ENCODE measurements around the gene ATL1. TPM values are rescaled to one million over a fixed set of nuclear protein-coding genes. Genes with fewer than 3 reads are reported as not detected.

ATL1 gene
- total RNA-seq, 4 donors from 2014 or later: 17.2 to 22.3 (median 21.6) TPM

DNA sequence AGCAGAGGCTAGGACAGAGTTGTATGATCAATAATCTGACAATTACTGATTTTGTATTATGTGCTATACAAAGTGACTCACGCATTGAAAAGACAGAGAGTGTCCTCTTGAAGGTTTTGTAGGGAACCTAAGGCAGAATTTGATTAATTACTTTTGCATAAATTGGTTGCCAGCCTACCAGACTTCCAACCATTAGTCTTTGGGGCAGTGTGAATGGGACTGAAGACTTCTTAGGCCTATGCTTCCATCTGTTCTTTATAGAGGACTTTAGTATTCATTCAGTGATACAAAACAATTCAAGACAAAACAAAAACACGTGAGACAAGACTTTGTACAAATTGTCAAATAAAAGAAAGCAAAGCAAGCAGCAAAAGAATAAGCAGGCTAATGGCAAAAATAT is 46.5 kb downstream of the ATL1 start:
- Histone ChIP-seq H3K4me3 (no peak overlapping the region), H3K36me3 (no peaks in the 10 kb centered on the region), H3K27ac (no peak overlapping the region), H3K4me1 (peaks cover 0 to 7% (median 0%) of the 10 kb centered on the region in 3 donors), H3K9me3 (no peaks in the 10 kb centered on the region), H3K27me3 (no peaks in the 10 kb centered on the region)
- no peak for ATAC-seq
- TF ChIP-seq POLR2A (IDR thresholded peaks at IDR 0.05): no peak
- TF ChIP-seq, protein P1, sequence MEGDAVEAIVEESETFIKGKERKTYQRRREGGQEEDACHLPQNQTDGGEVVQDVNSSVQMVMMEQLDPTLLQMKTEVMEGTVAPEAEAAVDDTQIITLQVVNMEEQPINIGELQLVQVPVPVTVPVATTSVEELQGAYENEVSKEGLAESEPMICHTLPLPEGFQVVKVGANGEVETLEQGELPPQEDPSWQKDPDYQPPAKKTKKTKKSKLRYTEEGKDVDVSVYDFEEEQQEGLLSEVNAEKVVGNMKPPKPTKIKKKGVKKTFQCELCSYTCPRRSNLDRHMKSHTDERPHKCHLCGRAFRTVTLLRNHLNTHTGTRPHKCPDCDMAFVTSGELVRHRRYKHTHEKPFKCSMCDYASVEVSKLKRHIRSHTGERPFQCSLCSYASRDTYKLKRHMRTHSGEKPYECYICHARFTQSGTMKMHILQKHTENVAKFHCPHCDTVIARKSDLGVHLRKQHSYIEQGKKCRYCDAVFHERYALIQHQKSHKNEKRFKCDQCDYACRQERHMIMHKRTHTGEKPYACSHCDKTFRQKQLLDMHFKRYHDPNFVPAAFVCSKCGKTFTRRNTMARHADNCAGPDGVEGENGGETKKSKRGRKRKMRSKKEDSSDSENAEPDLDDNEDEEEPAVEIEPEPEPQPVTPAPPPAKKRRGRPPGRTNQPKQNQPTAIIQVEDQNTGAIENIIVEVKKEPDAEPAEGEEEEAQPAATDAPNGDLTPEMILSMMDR (IDR thresholded peaks at IDR 0.05): no peak
- no peak for TF ChIP-seq EP300 (IDR thresholded peaks at IDR 0.05)
- TF ChIP-seq POLR2AphosphoS5 (IDR thresholded peaks at IDR 0.05): no peak
- 85 to 100% methylated on average over 2 of the region's 2 CpGs for WGBS, 2 donors (ENCODE audit: low coverage in 1 of 2)

DNA sequence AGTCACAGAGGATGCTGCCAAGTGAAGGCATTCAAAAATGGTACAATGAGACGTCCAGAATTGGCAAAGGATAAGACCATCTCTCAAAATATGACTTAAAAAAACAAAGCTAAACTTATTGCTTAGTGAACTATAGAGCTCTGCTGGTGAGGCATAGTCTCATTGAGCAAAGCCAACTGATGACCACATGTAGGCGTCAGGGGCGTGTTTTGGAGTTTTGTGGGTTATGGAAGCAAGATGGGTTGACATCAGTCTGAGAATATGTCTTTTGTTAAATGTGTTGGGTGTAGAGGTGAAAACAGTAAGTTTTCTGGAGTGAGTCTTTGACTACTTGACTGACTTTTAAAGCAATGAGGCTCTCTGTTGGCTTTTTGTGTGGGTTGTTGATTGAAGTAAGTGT is 47.2 kb downstream of the ATL1 start:
- WGBS, 2 donors (ENCODE audit: low coverage in 1 of 2): 72 to 80% methylated on average over 3 of the region's 3 CpGs
- ATAC-seq: no peak
- TF ChIP-seq POLR2AphosphoS5 (IDR thresholded peaks at IDR 0.05) (no peak), POLR2A (IDR thresholded peaks at IDR 0.05) (no peak), EP300 (IDR thresholded peaks at IDR 0.05) (no peak)
- TF ChIP-seq, protein P1 (IDR thresholded peaks at IDR 0.05): no peak
- peaks cover 0 to 7% (median 0%) of the 10 kb centered on the region in 3 donors for H3K4me1 ChIP-seq
- no peak overlapping the region for H3K27ac ChIP-seq
- no peaks in the 10 kb centered on the region for H3K36me3 ChIP-seq
- H3K27me3 ChIP-seq: no peaks in the 10 kb centered on the region
- H3K4me3 ChIP-seq: no peak overlapping the region
- no peaks in the 10 kb centered on the region for H3K9me3 ChIP-seq

GRCh38 chr14:50607761-50608160 is 47.8 kb downstream of the ATL1 start:
- TF ChIP-seq EP300 (IDR thresholded peaks at IDR 0.05): no peak
- TF ChIP-seq POLR2A (IDR thresholded peaks at IDR 0.05): no peak
- TF ChIP-seq, protein P1 (IDR thresholded peaks at IDR 0.05): no peak
- TF ChIP-seq POLR2AphosphoS5 (IDR thresholded peaks at IDR 0.05): no peak
- WGBS, 2 donors (ENCODE audit: low coverage in 1 of 2): 65 to 72% methylated on average over 1 of the region's 1 CpG
- ATAC-seq: no peak

GRCh38 chr14:50608302-50608851 is 48.4 kb downstream of the ATL1 start:
- ATAC-seq: no peak
- H3K27ac ChIP-seq: no peak overlapping the region
- H3K4me3 ChIP-seq: no peak overlapping the region
- WGBS, 2 donors (ENCODE audit: low coverage in 1 of 2): 27 to 52% methylated on average over 1 of the region's 1 CpG
- H3K9me3 ChIP-seq: no peaks in the 10 kb centered on the region
- peaks cover 0 to 4% of the 10 kb centered on the region in 2 donors for H3K36me3 ChIP-seq
- no peaks in the 10 kb centered on the region for H3K27me3 ChIP-seq
- peaks cover 0 to 7% (median 0%) of the 10 kb centered on the region in 3 donors for H3K4me1 ChIP-seq
- no peak for TF ChIP-seq POLR2A (IDR thresholded peaks at IDR 0.05)
- no peak for TF ChIP-seq EP300 (IDR thresholded peaks at IDR 0.05)
- TF ChIP-seq, protein P1 (IDR thresholded peaks at IDR 0.05): no peak
- no peak for TF ChIP-seq POLR2AphosphoS5 (IDR thresholded peaks at IDR 0.05)

More at GRCh38 chr14:50607761-50608160, 47.8 kb downstream of the ATL1 start:
- no peak overlapping the region for H3K4me3 ChIP-seq
- H3K4me1 ChIP-seq: peaks cover 0 to 7% (median 0%) of the 10 kb centered on the region in 3 donors
- no peaks in the 10 kb centered on the region for H3K9me3 ChIP-seq
- no peaks in the 10 kb centered on the region for H3K27me3 ChIP-seq
- H3K36me3 ChIP-seq: peaks cover 0 to under 1% of the 10 kb centered on the region in 2 donors
- no peak overlapping the region for H3K27ac ChIP-seq

- H3K27ac ChIP-seq: no peak overlapping the region
- H3K9me3 ChIP-seq: no peaks in the 10 kb centered on the region
- H3K36me3 ChIP-seq: peaks cover 0 to 22% of the 10 kb centered on the region in 2 donors
- no peaks in the 10 kb centered on the region for H3K27me3 ChIP-seq
- peaks cover 0 to 7% (median 0%) of the 10 kb centered on the region in 3 donors for H3K4me1 ChIP-seq
- no peak for TF ChIP-seq EP300 (IDR thresholded peaks at IDR 0.05)
- TF ChIP-seq POLR2AphosphoS5 (IDR thresholded peaks at IDR 0.05): no peak
- no peak for TF ChIP-seq POLR2A (IDR thresholded peaks at IDR 0.05)
- TF ChIP-seq, protein P1 (IDR thresholded peaks at IDR 0.05): no peak
- 94 to 95% methylated on average over 1 of the region's 1 CpG for WGBS, 2 donors (ENCODE audit: low coverage in 1 of 2)
- ATAC-seq: no peak
- no peak overlapping the region for H3K4me3 ChIP-seq
These were observed 50.5 kb downstream of the ATL1 start for GRCh38 chr14:50610465-50610864.

Data from gastroesophageal sphincter (tissue), 4 donors.